HepG2 (cell line): ENCODE results near the gene TKFC. TPM values are rescaled to one million over a fixed set of nuclear protein-coding genes. Genes with fewer than 3 reads are reported as not detected.

ENCODE experiments used
- CBX5 ChIP-seq: sonication (generic); formaldehyde crosslinking; IDR thresholded peaks from 2 replicates; pipeline ENCODE4 v1.4.0; 2020; ENCODE audit warnings: missing genetic modification reagents, borderline replicate concordance
- CCDC6 ChIP-seq: sonication (generic); formaldehyde crosslinking; IDR thresholded peaks from 2 replicates; pipeline ENCODE4 v1.8.1; 2022; ENCODE audit warnings: mild to moderate bottlenecking, missing genetic modification reagents, moderate library complexity
- HHEX ChIP-seq: IDR thresholded peaks from 2 replicates; pipeline ENCODE4 v1.6.1; 2016; ENCODE audit warnings: control low read depth
- SP5 ChIP-seq: IDR thresholded peaks from 2 replicates; pipeline ENCODE4 v1.6.1; 2016; ENCODE audit warnings: low read depth, borderline replicate concordance
- ZBTB1 ChIP-seq: sonication (generic); formaldehyde crosslinking; IDR thresholded peaks from 2 replicates; pipeline ENCODE4 v1.4.0; 2020; ENCODE audit warnings: missing genetic modification reagents, borderline replicate concordance
- ZFP36 ChIP-seq: fragments of 150-350 bp; IDR thresholded peaks from 2 replicates; pipeline ENCODE4 v1.6.1; 2018; ENCODE audit warnings: borderline replicate concordance, low read length, low read depth; ENCODE audit not compliant: partially characterized antibody
- ZNF260 ChIP-seq: sonication (generic); formaldehyde crosslinking; IDR thresholded peaks from 2 replicates; pipeline ENCODE4 v1.4.0; 2020; ENCODE audit warnings: missing genetic modification reagents, low read depth, mild to moderate bottlenecking, borderline replicate concordance
- ZNF839 ChIP-seq: sonication (generic); formaldehyde crosslinking; IDR thresholded peaks from 2 replicates; pipeline ENCODE4 v1.4.0; 2020; ENCODE audit warnings: missing genetic modification reagents, mild to moderate bottlenecking, borderline replicate concordance
- ZNF883 ChIP-seq: sonication (generic); formaldehyde crosslinking; IDR thresholded peaks from 2 replicates; pipeline ENCODE4 v1.5.1; 2020; ENCODE audit warnings: mild to moderate bottlenecking, missing genetic modification reagents; ENCODE audit errors: not compliant biosample characterization
- polyA plus RNA-seq, 8 experiments: library from polyadenylated mRNA; depleted of rRNA in 3 of 8; stranded (reverse) in 7 of 8; unstranded in 1 of 8; fragments of >200 nt; fragmentation: Illumina TruSeq in 4 of 8; extraction: Trizol in 4 of 8; gene quantifications; 2 replicates each; pipeline versions ENCODE4 v1.2.1 to v1.2.3, GENCODE V29; 2011 to 2016; ENCODE audit warnings: low read depth in 4 of 8, missing spikeins in 1 of 8, mixed read lengths in 1 of 8; ENCODE audit not compliant: insufficient read depth in 1 of 8
- total RNA-seq, 5 experiments: library from RNA; depleted of rRNA; stranded (reverse); fragments of >200 nt; fragmentation: Illumina TruSeq; extraction: Trizol; gene quantifications; 2 replicates each; pipeline ENCODE4 v1.2.3, GENCODE V29; 2016; ENCODE audit warnings: low read depth in 1 of 5
- TF ChIP-seq, protein P1 (sequence below): sonication (generic); formaldehyde crosslinking; conservative IDR thresholded peaks from 2 replicates; pipeline ENCODE4 v1.4.0; 2020; ENCODE audit warnings: missing genetic modification reagents
- TF ChIP-seq, protein P2 (sequence below): sonication (generic); formaldehyde crosslinking; conservative IDR thresholded peaks from 2 replicates; pipeline ENCODE4 v1.4.0; 2020; ENCODE audit warnings: missing genetic modification reagents
- TF ChIP-seq, protein P3 (sequence below): sonication (generic); formaldehyde crosslinking; conservative IDR thresholded peaks from 2 replicates; pipeline ENCODE4 v1.8.0; 2022; ENCODE audit warnings: low read depth, missing genetic modification reagents
- TF ChIP-seq, protein P4 (sequence below): sonication (generic); formaldehyde crosslinking; IDR thresholded peaks from 2 replicates; pipeline ENCODE4 v1.4.0; 2020; ENCODE audit warnings: mild to moderate bottlenecking, missing genetic modification reagents

Gene TKFC
- total and polyA plus RNA-seq, 2 of the 13 experiments (the other 11 are each of a cell fraction or from before 2014, with no cell fraction given), result 147 to 197 TPM

DNA sequence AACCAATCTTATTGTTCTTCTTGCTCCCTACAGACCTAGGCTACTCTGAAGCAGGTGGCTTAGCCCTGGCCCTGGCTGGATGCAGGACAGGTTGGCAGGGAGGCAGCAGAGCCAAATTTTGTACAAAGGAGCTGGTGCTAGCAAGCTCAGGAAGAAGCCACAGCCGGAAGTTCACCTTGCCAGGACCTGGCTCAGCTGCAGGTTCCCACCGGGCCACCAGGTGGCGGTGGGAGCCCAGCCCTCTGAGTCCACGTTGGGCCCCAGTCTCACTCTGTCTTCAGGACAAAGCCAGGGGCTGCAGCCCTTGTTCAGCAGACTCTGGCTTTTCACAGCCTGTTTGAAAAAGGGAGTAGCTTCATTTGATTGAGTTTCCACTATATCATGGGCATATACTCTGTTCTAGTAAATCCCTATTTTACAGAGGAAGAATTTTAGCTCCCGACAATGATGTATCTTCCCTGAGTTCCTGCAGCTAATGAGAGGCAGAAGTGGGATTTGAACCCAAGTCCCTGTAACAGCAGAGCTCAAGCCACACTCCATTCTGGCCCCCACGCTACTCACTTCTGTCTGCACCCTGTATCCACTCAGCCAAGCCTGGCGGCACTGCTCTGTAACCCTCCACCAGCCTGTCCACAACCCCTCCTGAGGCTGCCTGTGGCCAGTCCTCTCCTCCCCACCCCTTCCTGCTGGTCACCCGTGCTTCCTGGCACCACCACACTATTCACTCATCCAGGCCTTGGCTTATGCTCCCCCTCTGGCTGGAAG, 3.3 kb downstream of the TKFC start (continued):
- TF ChIP-seq, protein P1, sequence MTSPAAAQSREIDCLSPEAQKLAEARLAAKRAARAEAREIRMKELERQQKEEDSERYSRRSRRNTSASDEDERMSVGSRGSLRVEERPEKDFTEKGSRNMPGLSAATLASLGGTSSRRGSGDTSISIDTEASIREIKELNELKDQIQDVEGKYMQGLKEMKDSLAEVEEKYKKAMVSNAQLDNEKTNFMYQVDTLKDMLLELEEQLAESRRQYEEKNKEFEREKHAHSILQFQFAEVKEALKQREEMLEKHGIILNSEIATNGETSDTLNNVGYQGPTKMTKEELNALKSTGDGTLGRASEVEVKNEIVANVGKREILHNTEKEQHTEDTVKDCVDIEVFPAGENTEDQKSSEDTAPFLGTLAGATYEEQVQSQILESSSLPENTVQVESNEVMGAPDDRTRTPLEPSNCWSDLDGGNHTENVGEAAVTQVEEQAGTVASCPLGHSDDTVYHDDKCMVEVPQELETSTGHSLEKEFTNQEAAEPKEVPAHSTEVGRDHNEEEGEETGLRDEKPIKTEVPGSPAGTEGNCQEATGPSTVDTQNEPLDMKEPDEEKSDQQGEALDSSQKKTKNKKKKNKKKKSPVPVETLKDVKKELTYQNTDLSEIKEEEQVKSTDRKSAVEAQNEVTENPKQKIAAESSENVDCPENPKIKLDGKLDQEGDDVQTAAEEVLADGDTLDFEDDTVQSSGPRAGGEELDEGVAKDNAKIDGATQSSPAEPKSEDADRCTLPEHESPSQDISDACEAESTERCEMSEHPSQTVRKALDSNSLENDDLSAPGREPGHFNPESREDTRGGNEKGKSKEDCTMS (CRISPR knock-in tag), result no peak
- TF ChIP-seq, protein P2, sequence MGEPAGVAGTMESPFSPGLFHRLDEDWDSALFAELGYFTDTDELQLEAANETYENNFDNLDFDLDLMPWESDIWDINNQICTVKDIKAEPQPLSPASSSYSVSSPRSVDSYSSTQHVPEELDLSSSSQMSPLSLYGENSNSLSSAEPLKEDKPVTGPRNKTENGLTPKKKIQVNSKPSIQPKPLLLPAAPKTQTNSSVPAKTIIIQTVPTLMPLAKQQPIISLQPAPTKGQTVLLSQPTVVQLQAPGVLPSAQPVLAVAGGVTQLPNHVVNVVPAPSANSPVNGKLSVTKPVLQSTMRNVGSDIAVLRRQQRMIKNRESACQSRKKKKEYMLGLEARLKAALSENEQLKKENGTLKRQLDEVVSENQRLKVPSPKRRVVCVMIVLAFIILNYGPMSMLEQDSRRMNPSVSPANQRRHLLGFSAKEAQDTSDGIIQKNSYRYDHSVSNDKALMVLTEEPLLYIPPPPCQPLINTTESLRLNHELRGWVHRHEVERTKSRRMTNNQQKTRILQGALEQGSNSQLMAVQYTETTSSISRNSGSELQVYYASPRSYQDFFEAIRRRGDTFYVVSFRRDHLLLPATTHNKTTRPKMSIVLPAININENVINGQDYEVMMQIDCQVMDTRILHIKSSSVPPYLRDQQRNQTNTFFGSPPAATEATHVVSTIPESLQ (CRISPR knock-in tag), result 0 out of 2 replicates have a peak, but pooled peaks have one; percentile 86
- no peak for TF ChIP-seq ZNF260 (CRISPR knock-in tag)
- TF ChIP-seq ZBTB1, result no peak
- TF ChIP-seq CBX5 (CRISPR knock-in tag), result no peak; the same call in 1 of the 2 replicates
- TF ChIP-seq ZNF839 (CRISPR knock-in tag), result no peak
- TF ChIP-seq CCDC6, result 0 out of 2 replicates have a peak, but pooled peaks have one; percentile 60
- TF ChIP-seq, protein P3, sequence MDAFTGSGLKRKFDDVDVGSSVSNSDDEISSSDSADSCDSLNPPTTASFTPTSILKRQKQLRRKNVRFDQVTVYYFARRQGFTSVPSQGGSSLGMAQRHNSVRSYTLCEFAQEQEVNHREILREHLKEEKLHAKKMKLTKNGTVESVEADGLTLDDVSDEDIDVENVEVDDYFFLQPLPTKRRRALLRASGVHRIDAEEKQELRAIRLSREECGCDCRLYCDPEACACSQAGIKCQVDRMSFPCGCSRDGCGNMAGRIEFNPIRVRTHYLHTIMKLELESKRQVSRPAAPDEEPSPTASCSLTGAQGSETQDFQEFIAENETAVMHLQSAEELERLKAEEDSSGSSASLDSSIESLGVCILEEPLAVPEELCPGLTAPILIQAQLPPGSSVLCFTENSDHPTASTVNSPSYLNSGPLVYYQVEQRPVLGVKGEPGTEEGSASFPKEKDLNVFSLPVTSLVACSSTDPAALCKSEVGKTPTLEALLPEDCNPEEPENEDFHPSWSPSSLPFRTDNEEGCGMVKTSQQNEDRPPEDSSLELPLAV (CRISPR knock-in tag), result no peak
- TF ChIP-seq ZFP36, result no peak
- no peak for TF ChIP-seq HHEX (CRISPR knock-in tag)
- peak; percentile 37; the same call in 1 of the 2 replicates for TF ChIP-seq SP5 (CRISPR knock-in tag)
- peak; percentile 20 for TF ChIP-seq ZNF883 (CRISPR knock-in tag)
- TF ChIP-seq, protein P4, sequence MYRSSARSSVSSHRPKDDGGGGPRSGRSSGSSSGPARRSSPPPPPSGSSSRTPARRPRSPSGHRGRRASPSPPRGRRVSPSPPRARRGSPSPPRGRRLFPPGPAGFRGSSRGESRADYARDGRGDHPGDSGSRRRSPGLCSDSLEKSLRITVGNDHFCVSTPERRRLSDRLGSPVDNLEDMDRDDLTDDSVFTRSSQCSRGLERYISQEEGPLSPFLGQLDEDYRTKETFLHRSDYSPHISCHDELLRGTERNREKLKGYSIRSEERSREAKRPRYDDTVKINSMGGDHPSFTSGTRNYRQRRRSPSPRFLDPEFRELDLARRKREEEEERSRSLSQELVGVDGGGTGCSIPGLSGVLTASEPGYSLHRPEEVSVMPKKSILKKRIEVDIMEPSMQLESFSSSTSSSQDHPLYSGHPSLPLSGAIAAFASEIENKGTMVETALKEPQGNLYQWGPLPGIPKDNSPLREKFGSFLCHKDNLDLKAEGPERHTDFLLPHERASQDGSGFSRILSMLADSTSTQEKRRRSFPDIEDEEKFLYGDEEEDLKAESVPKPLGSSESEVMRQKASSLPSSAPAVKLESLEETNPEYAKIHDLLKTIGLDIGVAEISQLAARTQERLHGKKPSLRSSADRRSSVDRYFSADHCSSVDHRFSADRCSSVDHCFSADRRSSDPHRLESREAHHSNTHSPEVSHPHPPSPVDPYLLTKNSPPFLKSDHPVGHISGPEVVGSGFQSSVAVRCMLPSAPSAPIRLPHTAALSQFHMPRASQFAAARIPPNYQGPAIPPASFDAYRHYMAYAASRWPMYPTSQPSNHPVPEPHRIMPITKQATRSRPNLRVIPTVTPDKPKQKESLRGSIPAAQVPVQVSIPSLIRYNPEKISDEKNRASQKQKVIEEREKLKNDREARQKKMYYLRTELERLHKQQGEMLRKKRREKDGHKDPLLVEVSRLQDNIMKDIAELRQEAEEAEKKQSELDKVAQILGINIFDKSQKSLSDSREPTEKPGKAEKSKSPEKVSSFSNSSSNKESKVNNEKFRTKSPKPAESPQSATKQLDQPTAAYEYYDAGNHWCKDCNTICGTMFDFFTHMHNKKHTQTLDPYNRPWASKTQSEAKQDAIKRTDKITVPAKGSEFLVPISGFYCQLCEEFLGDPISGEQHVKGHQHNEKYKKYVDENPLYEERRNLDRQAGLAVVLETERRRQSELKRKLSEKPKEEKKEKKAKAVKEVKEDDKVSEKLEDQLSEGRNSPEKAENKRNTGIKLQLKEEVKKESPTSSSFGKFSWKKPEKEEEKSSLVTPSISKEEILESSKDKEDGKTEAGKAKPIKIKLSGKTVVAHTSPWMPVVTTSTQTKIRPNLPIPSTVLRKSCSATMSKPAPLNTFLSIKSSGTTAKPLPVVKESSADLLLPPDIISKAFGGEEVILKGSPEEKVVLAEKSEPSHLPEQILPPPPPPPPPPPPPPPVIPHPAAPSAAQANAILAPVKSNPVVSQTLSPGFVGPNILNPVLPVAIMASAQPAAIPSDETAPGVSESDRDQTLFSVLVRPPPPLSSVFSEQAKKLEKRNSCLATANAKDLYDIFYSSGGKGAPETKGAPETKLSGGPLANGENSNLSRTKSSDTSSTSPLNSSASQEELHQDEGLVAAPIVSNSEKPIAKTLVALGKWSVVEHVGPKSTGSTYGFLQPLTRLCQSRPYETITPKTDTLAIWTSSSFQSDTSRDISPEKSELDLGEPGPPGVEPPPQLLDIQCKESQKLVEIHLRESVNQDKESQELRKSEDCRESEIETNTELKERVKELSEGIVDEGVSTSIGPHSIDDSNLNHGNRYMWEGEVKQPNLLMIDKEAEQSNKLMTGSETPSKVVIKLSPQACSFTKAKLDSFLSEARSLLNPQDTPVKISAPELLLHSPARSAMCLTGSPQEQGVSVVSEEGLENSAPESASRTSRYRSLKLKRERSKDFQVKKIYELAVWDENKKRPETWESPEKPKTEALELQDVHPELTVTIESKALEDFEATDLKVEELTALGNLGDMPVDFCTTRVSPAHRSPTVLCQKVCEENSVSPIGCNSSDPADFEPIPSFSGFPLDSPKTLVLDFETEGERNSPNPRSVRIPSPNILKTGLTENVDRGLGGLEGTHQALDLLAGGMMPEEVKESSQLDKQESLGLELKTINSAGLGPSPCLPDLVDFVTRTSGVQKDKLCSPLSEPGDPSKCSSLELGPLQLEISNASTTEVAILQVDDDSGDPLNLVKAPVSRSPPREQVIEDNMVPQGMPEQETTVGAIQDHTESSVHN (CRISPR knock-in tag), result no peak
